NCI-H2107 (cell line): ENCODE data around the gene TIAM2.
"Not testable (repeated sequence)": the region's sequence is repeated elsewhere in the genome, so short reads cannot be mapped to it uniquely, and the experiment has no call there.

Experiments used
- DNase-seq: peaks from one replicate; lab custom pipeline; 2025; lab: John Stamatoyannopoulos, UW

Gene TIAM2

GRCh38 chr6:155200012-155200411 is 204.9 kb downstream of the TIAM2 start:
- no peak for DNase-seq

GRCh38 chr6:155201461-155202226 is 206.5 kb downstream of the TIAM2 start:
- DNase-seq = no peak

GRCh38 chr6:155207223-155207622 is 212.1 kb downstream of the TIAM2 start:
- DNase-seq = no peak

- no peak for DNase-seq
Measured at GRCh38 chr6:155212106-155212505, 217.0 kb downstream of the TIAM2 start.

- DNase-seq = no peak
Measured at GRCh38 chr6:155212616-155213380, 217.7 kb downstream of the TIAM2 start.

- no peak for DNase-seq
Measured at GRCh38 chr6:155213611-155214372, 218.7 kb downstream of the TIAM2 start.

GRCh38 chr6:155215906-155216305 is 220.8 kb downstream of the TIAM2 start:
- no peak for DNase-seq

GRCh38 chr6:155216312-155217046 is 221.4 kb downstream of the TIAM2 start:
- peak; percentile 28 for DNase-seq

GRCh38 chr6:155218711-155219110 is 223.6 kb downstream of the TIAM2 start:
- DNase-seq = not testable (repeated sequence)

GRCh38 chr6:155219299-155219698 is 224.2 kb downstream of the TIAM2 start:
- no peak for DNase-seq

GRCh38 chr6:155219858-155220301 is 224.8 kb downstream of the TIAM2 start:
- no peak for DNase-seq

- no peak for DNase-seq
Measured at GRCh38 chr6:155221086-155221485, 226.0 kb downstream of the TIAM2 start.

GRCh38 chr6:155222506-155222905 is 227.4 kb downstream of the TIAM2 start:
- DNase-seq = no peak

GRCh38 chr6:155223646-155224451 is 228.7 kb downstream of the TIAM2 start:
- no peak for DNase-seq

GRCh38 chr6:155224618-155225017 is 229.5 kb downstream of the TIAM2 start:
- no peak for DNase-seq

GRCh38 chr6:155227046-155227445 is 231.9 kb downstream of the TIAM2 start:
- no peak for DNase-seq

- no peak for DNase-seq
Measured at GRCh38 chr6:155228546-155229166, 233.5 kb downstream of the TIAM2 start.

- DNase-seq = not testable (repeated sequence)
Measured at GRCh38 chr6:155230975-155231374, 235.9 kb downstream of the TIAM2 start.

- DNase-seq = no peak
Measured at GRCh38 chr6:155232848-155233247, 237.7 kb downstream of the TIAM2 start.

- DNase-seq = no peak
Measured at GRCh38 chr6:155234167-155234566, 239.1 kb downstream of the TIAM2 start.
